NCI-H446 treated with DMSO at 0.1 percent for 48 hours (cell line): ENCODE measurements around the gene HMSD.

ENCODE experiments used
- DNase-seq: peaks from one replicate; lab custom pipeline; 2025; lab: John Stamatoyannopoulos, UW

HMSD gene

DNA sequence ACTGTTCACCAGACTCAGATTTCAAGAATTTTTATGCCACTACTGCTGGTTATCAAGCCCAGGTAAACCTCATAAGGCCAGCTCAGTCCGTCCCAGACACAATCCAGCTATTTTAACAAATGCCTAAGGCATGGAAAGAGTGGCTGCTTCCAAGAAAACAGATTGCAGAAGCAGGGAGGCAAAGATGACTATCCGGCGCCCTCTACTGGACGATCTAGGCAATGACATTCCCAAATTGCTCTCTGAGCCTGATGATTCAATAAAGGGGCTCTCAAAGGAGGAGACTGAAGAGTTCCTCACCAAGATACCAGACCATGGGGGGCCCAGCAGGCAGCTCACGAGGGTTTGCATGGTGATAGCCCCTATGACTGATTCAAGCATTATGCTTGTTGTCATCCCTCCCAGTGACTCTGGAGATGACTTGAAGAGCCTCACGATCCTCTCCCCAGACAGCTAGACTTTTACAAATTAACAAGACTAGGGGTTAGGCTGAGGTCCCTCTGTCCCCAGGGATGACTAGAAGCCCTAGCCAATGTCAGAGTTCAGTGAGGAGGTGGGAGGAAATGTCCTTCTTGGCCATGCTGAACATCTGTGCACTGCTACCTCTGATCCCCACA lies 45.8 kb downstream of the HMSD start:
- DNase-seq: no peak

DNA sequence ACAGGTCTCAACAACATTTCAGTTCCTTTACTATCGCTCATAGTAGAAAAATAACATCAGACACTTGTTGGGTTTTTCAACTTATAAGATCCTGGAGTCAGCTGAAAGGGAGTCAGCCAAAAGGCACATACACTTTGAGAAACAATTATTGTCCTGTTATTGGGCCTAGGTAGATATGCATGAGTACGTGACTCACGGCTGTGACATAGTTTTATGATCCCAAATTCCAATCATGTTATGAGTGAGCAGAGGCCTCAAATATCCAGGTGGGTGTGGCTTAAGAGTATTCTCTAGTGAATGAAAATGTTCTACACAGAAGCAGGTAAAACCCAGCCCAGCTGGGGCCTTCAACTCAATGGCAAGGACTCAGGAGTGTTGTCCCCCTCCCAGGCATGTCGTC lies 47.9 kb downstream of the HMSD start:
- no peak for DNase-seq

DNA sequence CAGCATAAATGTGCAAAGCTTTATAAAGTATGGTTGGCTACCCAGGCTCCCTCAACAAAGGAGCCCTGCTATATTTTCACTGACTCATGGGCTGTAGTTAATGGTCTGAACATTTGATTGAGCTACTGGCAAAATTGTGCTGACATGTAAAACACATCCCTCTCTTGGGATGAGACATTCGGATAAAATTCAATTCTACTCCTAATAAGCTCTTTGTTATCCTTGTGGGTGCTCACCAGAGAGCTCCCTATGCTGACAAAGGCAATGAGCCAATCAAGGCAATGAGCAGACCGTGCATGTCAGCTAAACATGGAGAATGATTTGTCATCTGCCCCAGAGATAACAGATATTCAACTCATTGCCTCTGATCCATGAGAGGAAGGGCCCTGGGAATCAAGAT lies 48.5 kb downstream of the HMSD start:
- DNase-seq: no peak

DNA sequence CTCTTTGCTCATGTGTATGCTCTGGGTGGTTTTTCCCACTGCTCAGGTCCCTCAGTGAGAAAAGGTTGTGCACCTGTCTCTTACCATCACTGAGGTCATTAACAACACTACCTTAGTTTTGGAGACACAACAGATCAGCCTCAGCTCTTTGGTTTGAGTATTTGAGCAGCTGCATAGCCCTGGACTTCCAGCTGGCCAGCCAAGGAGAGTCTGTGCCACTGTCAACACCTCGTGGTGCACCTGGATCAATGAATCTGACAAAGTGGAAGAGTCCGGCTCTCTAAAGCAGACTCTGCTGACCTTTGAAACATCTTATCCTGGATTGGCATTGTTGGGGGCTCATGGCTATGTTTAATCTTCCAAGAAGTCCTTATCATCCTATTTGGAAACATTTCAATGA lies 50.8 kb downstream of the HMSD start:
- no peak for DNase-seq

DNA sequence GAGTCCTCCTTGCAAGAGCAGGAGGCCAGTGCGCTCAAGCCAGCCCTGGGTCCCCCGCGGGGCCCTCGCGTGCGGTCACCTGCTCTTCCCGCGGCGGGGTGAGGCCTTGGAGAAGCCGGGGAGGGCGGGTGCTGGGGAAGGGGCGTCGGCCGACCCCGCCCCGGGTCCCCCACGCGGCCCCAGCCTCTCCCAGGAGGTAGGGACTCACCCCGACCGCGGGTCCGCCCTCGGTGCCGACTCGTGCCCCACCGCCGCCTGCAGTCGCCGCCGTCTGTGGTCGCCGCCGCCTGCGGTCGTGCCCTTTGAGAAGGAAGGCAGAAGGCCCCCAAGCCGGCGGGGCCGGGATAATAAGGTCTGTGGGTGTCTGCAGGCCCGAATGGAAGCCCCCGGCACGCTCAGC lies 53.5 kb downstream of the HMSD start:
- no peak for DNase-seq

DNA sequence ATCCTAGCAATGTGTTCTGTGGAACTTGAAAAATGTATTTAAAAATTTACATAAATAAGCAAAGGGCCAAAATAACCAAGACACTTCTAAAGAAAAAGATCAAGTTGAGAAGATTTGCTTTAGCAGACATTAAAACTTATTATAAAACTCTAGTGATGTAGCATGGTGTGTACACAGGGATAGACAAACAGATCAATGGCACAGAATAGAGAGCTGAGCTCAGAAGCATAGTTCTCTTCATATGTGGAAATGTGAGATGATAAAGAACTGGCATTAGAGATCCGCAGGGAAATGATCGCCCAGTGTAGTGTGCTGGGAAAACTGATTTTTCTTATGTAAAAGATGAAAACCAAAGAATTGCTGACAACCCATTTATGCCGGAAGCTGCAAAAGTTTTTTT lies 60.2 kb downstream of the HMSD start:
- DNase-seq: no peak
